Progenitor cell of endocrine pancreas (in vitro differentiated cells): ENCODE measurements around the gene FAF1. TPM values are rescaled to one million over a fixed set of nuclear protein-coding genes. Genes with fewer than 3 reads are reported as not detected.
A peak's percentile ranks its signal among the peaks of the same experiment; 100 is the strongest.

ENCODE experiments used
- DNase-seq: peaks from one replicate; pipeline ENCODE4 v3.0.0; 2021; ENCODE audit warnings: low spot score; ENCODE audit not compliant: unreplicated experiment
- H3K27ac Mint-ChIP-seq: 2 replicates; pipeline ENCODE4 v1.8.0; 2021; ENCODE audit warnings: mild to moderate bottlenecking, moderate library complexity, mixed read lengths
- H3K27me3 Mint-ChIP-seq: 2 replicates; pipeline ENCODE4 v1.8.0; 2021; ENCODE audit warnings: mixed read lengths
- H3K36me3 Mint-ChIP-seq: 2 replicates; pipeline ENCODE4 v1.8.0; 2022; ENCODE audit warnings: mixed read lengths; ENCODE audit not compliant: insufficient read depth
- H3K4me1 Mint-ChIP-seq: 2 replicates; pipeline ENCODE4 v1.8.0; 2021; ENCODE audit warnings: low read depth, mixed read lengths
- H3K4me3 Mint-ChIP-seq: 2 replicates; pipeline ENCODE4 v1.8.0; 2021; ENCODE audit warnings: low read depth, mild to moderate bottlenecking, moderate library complexity, mixed read lengths
- H3K9me3 Mint-ChIP-seq: 2 replicates; pipeline ENCODE4 v1.8.0; 2021; ENCODE audit warnings: low read depth, mixed read lengths
- CTCF ChIP-seq: fragments of 200-600 bp; sonication (generic); IDR thresholded peaks from one replicate; pipeline ENCODE4 v1.5.0; 2021; ENCODE audit warnings: antibody characterized with exemption, mild to moderate bottlenecking; ENCODE audit not compliant: unreplicated experiment
- total RNA-seq: library from RNA; stranded (reverse); gene quantifications from 2 replicates; pipeline ENCODE4 v1.2.1, GENCODE V29; 2021

FAF1 gene
- total RNA-seq, 1 donor from 2014 or later = 49.0 TPM

DNA sequence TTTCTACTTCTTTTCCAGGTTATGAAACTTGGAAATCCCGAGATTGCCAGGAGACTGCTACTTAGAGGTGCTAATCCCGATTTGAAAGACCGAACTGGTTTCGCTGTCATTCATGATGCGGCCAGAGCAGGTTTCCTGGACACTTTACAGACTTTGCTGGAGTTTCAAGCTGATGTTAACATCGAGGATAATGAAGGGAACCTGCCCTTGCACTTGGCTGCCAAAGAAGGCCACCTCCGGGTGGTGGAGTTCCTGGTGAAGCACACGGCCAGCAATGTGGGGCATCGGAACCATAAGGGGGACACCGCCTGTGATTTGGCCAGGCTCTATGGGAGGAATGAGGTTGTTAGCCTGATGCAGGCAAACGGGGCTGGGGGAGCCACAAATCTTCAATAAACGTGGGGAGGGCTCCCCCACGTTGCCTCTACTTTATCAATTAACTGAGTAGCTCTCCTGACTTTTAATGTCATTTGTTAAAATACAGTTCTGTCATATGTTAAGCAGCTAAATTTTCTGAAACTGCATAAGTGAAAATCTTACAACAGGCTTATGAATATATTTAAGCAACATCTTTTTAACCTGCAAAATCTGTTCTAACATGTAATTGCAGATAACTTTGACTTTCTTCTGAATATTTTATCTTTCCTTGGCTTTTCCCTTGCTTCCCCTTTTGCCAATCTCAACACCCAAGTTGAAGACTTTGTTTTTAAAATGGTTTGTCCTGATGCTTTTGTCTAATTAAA is 14.0 kb upstream of the FAF1 start:
- Mint-ChIP-seq H3K4me3 (no peak overlapping the region), H3K27me3 (peaks cover 89% of the 10 kb centered on the region), H3K36me3 (no peaks in the 10 kb centered on the region), H3K9me3 (no peaks in the 10 kb centered on the region), H3K27ac (peak overlapping the region; percentile 71), H3K4me1 (peaks cover 4% of the 10 kb centered on the region)
- no peak for TF ChIP-seq CTCF
- no peak for DNase-seq

DNA sequence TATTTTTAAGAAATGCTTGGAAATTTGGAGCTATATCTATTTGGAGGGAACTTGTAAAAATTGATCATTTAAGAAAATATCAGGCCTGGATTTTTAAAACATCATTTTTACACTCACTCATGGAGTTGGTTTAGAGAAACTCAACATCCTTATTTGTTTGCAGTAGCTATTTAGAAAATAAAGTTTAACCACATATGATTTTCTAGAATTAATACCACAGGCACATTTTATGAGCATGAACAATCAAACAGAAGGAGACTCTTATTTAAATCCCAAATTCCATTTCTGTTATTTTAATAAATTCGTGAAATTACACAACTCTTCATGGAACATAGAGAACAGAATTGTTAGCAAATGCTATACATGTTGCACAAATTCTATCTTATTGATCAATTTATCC is 13.2 kb upstream of the FAF1 start:
- no peak overlapping the region for H3K4me3 Mint-ChIP-seq
- no peak for DNase-seq
- H3K36me3 Mint-ChIP-seq = no peaks in the 10 kb centered on the region
- H3K9me3 Mint-ChIP-seq = no peaks in the 10 kb centered on the region
- H3K27ac Mint-ChIP-seq = peak overlapping the region; percentile 71
- H3K4me1 Mint-ChIP-seq = peaks cover 6% of the 10 kb centered on the region
- H3K27me3 Mint-ChIP-seq = peaks cover 87% of the 10 kb centered on the region
- TF ChIP-seq CTCF = no peak

GRCh38 chr1:50972766-50973165 is 12.7 kb upstream of the FAF1 start:
- no peak overlapping the region for H3K4me3 Mint-ChIP-seq
- peaks cover 87% of the 10 kb centered on the region for H3K27me3 Mint-ChIP-seq
- no peak overlapping the region for H3K27ac Mint-ChIP-seq
- TF ChIP-seq CTCF = no peak
- H3K36me3 Mint-ChIP-seq = no peaks in the 10 kb centered on the region
- peaks cover 6% of the 10 kb centered on the region for H3K4me1 Mint-ChIP-seq
- no peaks in the 10 kb centered on the region for H3K9me3 Mint-ChIP-seq
- no peak for DNase-seq

GRCh38 chr1:50971748-50972305 is 11.8 kb upstream of the FAF1 start:
- no peak overlapping the region for H3K4me3 Mint-ChIP-seq
- H3K9me3 Mint-ChIP-seq = no peaks in the 10 kb centered on the region
- no peak overlapping the region for H3K27ac Mint-ChIP-seq
- no peak for DNase-seq
- H3K36me3 Mint-ChIP-seq = no peaks in the 10 kb centered on the region
- TF ChIP-seq CTCF = no peak
- peaks cover 6% of the 10 kb centered on the region for H3K4me1 Mint-ChIP-seq
- peaks cover 87% of the 10 kb centered on the region for H3K27me3 Mint-ChIP-seq

DNA sequence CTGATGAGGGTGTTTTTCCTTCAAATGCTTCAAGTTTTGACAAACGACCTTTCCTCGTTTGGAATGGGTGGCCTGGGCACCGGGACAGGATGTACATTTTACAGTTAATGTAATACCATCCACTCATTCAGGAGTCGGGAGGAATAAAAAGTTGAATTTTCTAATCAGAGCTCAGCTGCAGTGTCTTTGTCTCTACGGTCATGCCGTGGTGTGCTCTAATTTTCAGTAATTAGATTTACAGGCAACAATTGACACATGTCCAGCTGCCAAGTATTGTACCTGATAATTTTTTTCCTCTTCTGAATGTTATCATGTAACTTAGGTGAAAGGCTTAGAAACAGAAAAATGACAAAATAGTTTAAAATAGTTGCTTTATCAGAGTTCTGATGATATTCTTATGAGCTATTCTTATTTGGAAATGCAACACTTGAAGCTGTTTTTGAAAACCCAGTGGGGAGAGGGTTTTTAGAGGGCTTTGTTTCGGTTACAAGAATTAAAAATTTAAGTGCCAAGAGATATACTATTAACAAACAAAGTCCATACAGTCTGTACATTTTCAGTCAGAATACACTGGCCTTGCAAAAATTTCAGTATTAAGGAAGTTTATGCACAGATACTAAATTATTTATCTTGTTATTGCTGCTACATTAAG is 11.0 kb upstream of the FAF1 start:
- Mint-ChIP-seq H3K27ac (no peak overlapping the region), H3K4me3 (no peak overlapping the region), H3K36me3 (no peaks in the 10 kb centered on the region), H3K27me3 (peaks cover 85% of the 10 kb centered on the region), H3K4me1 (peaks cover 6% of the 10 kb centered on the region), H3K9me3 (no peaks in the 10 kb centered on the region)
- TF ChIP-seq CTCF = no peak
- no peak for DNase-seq
